Activated CD4-positive, alpha-beta T cell treated with anti-CD3 and anti-CD28 coated beads for 24 hours (primary cell): ENCODE measurements around the gene ZBTB16.

Experiments
- DNase-seq, 2 donors: peaks; one replicate each; pipeline ENCODE4 v3.0.0-alpha.2; 2020; ENCODE audit warnings: low read depth in 2 of 2

Gene ZBTB16

DNA sequence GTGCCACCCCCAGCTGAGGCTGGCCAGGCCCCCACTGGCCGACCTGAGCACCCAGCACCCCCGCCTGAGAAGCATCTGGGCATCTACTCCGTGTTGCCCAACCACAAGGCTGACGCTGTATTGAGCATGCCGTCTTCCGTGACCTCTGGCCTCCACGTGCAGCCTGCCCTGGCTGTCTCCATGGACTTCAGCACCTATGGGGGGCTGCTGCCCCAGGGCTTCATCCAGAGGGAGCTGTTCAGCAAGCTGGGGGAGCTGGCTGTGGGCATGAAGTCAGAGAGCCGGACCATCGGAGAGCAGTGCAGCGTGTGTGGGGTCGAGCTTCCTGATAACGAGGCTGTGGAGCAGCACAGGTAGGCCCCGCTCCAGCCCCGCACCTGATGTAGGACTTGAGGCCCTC lies 4.7 kb downstream of the ZBTB16 start:
- DNase-seq = no peak

DNA sequence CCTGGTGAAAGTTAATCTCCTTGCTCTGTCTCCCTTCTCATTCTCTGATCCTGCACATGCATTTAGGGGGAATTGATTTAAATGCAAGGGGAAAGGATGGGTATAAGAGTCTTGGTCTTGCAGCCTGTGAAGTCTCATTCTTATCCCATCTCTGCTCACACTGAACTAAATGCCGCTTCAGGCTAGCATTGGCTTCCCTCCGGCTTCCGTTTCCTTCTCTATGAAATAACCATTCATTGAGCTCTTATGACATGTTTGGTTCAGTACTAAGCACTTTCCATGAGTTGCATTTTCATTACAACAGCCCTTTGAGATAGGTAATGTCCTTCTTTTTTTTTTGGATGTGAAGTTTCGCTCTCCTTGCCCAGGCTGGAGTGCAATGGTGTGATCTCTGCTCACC lies 5.6 kb downstream of the ZBTB16 start:
- DNase-seq = no peak

DNA sequence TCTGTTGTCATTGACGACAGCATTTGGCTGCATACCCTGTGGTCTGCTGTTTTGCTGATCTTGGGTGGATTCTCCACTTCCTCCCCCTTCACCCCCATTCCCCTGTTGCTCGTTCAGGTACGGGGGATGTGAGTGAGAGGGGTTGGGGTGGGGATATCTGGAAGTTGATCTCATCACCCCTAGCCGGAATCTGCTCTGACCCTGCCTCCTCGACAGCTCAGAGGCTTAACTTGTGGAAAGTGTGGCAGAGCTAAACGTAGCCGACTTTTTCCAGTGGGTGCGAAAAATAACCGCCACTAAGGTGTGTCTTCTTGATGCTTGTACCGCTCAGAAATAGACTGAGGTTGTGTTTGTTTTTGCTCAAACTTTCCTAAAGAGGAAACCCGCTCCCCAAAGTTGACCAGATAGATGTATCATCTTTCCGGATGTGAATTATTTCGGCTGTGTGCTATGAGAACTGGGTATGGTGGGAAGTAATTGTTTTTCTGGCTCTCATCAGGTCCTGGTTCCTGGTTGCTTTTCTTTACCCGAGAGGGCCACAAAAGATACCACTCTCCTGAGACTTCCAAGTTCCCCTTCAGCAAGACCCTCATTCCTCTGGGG lies 6.6 kb downstream of the ZBTB16 start:
- no peak for DNase-seq

DNA sequence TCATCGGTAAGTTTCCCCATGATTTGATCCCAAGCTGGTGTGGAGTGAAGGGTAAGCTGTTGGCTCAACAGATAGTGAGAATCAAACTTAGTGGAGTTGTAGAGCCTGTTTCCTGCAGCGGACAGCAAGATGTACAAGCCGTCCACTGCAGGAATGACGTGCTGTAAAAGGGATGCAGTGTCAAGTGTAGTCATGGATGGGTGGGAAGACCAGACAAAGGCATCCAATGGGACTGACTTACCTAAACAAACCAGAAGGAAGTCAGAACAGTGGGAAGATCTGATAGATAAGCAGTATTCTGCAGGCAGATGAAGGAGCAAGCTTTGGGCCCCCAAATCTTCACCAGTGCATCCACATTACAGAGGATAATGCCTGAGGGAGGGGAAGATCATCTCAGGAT lies 8.8 kb downstream of the ZBTB16 start:
- no peak for DNase-seq

DNA sequence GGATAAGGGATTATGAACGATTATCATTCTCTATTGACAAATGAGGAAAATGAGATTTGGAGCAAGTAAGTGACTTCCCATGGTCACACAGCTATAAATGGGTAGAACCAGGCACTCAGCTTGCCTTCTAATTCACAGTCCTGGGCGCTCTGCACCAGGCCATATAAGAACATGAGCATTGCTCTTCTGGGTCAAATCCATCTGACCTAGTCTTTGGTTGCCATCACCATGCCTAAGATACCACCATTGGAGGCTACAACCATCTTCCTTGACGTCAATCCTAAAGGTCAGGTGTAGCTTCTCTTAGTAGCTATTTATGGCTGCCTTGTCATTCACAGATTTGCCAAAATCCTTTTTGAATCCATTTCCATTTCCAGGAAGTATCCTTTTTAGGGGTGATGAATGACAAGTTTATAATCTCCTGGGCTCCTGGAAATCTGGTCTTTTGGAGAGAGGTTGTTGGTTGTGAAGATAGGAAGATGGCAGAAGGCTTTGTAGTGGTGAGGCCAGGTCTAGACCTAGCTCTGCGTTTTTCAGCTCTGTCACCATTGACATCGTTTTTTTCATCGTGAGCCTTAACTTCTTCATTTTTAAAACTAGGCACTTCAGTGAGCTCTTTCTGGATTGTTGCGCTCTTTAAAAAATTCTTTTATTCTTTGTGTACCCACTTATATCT lies 11.1 kb downstream of the ZBTB16 start:
- DNase-seq = no peak

DNA sequence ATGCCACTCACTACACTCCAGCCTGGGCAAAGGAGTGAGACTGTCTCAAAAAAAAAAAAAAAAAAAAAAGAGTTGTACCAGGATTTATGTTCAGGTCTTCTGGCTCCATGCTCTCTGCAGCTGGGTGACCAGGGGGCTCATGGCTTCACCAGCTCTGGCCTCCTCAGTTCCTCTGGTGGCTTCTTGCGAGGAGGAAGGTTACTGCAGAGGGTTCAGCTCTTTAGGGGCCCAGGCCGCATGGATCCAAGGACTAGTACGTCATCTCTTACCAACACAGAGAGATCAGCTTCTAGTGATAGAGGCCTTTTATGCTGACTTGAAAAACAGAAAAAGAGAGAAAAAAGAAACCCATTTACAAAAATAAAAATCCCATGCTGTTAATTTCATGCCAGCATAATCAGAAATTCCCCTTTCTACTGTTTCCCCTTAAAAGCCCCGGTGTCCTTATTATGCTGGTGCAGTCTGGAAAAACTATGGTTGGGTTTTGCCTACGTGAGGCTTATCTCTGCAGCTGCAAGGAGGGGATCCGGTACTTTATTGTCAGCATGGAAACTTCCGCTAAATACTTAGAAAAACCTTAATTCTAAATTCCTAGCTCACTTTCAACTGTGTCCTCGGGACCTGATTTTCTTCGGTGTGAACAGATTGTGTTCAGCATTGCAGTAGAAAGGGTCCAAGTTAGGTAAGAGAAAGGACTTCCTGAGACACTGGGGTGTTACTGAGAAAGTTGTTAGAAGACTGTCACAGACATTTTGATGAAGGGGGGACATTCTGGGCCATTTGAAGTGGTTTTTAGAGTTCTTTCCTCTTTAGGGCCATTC lies 13.7 kb downstream of the ZBTB16 start:
- no peak for DNase-seq

DNA sequence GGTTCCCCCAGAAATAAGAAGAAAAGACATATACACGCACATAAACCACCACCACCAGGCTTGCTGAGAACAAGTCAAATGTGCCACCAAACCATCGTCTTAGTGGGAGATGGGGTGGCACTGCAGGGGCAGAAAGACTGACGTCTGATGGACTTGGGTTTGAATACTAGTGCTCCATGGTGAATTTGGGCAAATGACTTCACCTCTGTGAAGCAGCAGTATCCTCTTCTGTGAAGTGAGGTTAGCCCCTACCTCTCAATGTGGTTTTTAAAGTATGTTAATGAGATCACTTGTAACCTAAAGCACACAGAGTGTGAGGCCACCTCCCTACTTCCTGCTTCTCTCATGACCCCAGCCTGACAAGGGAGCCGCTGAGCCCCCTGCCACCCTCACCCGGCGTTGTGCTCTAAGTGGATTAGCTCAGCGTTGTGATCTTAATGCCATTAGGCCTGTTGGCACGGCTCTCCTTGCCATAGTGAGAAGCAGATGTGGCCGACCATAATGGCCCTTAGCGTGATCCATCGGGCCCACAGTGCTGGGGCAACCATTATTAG lies 14.4 kb downstream of the ZBTB16 start:
- no peak for DNase-seq

DNA sequence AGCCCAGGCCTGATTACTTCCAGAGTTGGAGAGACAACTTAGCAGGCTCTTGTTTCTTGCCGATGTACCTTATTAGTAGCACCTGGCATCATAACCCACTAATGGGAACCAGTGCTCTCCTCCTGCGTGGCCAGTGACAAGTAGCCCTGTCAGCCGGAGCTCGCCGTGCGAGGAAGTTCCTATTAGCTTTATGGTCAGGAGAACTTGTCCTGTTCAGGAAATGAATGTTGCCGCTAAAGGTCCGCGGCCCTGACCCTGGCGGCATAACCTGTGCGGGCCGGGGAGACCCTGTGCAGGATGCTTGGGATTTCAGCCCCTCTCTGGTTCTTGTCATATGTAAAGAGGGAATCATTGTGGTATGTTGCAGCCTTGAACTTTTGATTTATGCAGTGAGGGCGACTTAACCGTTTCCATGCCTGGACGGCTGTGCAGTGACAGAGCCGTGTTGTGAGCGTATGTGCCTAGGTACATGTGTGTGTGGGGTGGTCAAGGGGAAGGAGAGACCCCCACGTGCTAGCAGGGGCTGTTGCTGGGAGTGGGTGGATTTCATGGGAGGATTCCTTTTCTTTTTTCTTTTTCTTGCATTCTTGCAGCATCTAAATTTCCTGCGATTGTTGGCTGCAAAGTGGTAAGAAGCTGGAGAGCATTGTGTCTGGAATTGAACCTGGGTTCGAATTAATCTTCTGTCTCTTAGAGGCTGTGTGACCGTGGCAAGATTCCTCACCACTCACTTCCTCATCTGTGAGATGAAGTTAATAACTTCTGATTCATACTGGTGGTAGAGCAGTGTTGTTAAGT lies 15.2 kb downstream of the ZBTB16 start:
- no peak for DNase-seq

DNA sequence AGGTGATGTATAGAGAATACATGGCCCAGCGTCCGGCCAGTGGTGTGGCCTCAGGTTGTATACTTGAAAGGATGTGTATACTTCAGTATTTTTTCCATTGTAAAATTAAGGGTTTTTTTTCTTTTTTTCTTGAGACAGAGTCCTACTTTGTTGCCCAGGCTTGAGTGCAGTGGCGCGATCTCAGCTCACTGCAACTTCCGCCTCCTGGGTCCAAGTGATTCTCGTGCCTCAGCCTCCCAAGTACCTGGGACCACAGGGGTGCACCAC lies 15.8 kb downstream of the ZBTB16 start:
- no peak for DNase-seq

DNA sequence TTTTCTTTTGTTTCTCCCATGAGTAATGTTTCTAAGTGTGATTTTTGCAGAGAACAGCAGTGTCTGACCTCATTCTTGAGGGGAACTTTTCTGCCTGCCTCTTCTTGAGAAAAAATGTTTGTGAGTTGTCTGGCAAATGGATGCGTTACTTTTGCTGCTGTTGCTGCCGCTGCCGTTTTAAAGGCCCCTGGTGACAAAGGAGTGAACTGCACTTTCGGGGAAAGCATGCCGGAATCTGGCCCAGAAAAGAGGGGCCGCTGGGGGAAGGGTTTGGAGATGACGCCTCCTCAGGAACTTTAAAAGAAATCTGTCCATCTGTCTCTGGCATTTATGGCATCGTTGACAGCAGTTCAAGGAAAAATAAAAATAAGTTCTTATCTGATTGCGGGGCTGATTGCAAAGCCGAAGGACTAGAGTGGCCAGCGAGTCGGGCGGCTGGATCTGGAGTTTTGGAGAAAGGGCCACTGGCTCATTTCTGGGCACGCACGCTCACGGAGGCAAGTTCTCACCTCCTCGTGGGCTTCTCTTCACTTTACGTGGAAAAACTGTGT lies 16.5 kb downstream of the ZBTB16 start:
- peak; percentile 19 to 27 for DNase-seq

DNA sequence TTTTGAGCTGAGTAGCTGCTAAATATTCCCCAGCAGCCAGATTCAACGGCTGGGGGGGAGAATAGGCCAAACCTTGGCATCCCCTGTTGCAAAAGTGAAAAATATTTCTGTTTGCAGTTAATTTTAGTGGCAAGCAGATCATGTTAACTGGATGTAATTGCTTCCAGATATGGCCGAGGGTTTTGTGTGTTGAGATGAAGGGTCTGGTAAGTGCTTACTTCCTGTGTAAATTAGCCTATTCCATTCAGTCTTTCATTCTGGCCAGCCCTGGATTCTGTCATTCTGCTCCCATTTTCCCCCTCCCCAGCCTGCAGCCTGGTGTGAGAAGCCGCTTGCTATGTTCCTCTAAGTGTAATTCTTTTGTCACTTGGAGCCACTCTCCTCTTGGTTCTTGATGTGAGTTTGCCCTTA lies 17.4 kb downstream of the ZBTB16 start:
- DNase-seq = no peak

DNA sequence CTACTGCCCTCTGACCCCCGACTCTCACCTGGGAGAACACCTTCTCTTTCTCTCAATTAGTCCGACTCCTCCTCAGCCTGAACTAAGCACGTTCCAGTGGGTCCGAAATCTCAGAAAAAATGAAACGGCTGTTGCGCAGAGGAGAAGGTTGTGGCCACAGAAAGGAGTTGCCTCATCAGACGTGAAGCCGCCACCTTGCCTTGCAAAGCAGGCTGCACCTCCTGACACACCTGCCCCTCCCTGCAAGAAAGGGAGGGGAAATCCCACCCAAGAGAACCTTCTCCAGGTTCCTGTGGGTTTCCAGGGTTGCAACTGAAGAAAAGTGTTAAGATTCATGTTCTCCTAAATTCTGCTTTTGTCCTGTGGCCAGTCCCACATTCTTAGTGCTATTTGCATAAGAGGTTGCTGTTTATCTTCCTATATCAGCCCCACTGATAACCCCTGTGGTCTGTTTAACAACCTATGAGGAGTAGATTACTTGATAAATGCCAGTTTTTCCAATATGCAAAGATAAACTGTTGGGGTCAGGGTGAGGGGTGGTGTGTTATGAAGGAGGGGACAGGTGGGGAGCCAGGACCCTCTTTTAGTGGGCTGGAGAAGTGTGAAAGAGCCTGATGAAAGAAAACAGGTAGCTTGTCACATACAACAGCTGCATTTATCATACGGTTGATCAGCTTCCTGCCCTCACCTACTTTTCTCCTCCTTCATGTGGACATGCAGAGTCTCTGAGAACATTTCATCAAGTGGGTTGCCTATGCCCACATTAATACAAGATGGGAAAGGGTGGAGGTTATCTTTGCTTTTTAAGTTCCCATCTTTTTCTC lies 18.2 kb downstream of the ZBTB16 start:
- DNase-seq = no peak

DNA sequence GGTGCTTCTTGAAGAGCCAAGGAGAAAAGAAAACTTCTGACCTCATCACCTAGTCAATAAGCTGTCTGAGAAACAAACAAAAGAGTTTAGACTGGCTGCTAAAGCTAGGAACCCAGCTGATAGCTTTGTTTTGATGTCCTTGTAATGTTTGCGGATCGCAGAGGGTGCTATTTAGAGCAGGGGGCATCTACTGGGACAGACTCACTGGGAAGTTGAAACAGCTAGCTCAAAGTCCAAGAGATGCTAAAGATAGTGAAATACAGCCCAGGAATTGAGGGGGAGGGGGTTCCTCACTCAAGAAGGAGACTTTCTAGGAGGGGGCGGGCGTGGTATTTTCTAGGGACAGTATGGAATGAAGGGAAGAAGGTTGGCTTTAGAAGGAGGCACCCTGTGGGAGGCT lies 18.9 kb downstream of the ZBTB16 start:
- DNase-seq = no peak

DNA sequence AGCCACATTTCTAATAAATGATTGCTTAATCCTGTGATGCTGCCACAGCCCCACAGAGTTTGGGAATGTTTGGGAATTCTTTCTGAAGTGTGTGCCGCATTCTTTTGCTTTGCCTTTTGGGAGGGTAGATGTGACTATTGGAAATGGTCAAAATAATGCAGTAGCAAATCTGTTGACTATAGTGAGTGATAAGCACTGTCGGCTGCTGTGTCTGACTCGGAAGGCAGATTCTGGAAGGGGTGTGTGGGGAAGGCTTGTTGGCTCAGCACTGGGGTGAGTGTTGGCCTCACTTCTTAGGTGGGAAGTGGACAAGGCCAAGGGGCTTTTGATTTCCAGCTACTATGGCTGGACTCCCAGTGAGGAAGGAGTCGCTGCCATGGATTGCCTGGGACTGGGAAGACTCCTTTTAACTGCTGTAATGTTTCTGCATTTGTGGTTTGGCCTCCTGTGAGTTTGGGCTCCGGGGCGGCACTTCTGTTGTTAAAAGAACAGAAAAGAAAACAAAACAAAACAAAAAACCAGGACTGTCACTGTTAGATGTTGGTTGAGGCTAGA lies 20.1 kb downstream of the ZBTB16 start:
- DNase-seq = no peak

DNA sequence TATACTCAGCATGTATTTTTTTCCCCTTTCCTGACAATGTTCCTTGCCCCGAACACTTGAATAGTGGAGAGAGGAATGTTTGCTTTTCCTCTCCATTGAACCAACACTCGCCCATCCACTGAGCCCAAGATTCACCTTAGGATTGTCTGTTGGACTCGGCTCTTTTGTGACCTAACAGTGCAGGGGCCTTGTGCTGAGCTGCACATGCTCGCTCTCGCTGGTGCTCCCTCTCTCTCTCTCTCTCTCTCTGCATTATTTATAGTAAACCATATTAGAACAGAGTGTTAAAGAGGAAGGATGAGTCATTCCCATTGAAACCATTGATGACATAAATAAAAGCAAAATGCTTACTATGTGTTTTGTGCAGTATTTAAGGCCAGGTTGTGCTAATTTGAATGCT lies 20.7 kb downstream of the ZBTB16 start:
- DNase-seq = no peak

DNA sequence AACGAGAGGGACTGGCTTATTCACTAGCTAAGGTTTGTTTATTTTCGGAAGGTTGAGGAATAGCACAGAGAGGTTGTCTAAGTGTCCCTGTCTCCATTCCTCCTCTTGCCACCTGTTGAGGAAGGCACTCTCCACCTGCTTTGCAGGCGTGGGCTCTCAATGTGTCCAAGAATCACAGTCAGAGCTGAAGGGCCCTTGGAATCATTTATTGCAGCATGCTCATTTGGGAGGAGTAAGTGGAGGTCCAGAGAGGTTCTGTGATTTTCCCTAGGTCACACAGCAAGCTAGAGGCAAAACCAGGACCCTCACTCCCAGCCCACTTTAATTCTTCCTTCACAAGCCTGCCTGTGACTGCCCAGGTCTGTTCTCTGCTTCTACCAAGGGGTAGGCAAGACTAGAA lies 21.3 kb downstream of the ZBTB16 start:
- DNase-seq = no peak

DNA sequence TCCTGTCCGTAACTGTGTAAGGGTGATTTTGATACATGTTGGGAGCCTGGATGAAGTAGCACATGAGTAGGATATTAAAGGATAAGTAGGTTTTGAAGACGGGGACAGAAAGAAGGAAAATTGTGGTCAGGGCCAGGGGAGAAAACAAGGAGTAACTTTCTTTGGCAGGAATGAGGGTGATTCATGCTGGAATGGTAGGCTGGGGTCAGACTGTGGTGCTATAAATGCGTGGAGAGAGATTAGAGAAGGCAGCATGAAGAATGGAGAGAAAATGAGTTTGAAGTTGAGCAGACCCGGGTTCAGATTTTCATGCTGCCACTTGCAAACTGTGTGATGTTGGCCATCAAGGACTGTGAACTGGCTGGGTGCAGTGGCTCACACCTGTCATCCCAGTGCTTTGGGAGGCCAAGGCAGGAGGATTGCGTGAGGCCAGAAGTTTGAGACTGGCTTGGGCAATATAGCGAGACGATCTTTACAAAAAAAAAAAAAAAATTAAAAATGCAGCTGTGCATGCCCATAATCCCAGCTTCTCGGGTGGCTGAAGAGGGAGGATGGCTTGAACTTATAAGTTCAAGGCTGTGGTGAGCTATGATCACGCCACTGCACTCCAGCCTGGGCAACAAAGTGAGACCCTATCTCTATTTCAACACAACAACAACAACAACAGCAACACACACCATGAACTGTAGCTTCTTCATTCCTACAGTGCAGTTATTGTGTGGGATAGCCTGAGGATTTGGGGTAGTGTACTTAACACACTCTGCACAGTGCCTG lies 22.3 kb downstream of the ZBTB16 start:
- no peak for DNase-seq

DNA sequence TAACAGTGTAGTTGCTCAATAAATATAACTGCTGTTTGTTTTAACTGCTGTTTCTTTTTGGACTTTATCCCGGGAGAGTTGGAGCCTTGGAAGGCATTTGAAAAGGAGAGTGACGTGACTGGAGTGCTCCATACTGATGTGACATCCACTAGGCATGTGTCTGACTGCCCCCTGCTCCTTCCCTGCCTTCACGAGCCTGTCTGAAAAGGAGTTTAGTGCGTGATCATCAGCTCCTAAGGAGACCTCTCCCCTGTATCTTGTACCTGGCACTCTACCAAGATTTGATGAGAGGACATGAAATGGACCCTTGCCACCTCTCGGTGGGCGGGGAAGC lies 22.9 kb downstream of the ZBTB16 start:
- no peak for DNase-seq

DNA sequence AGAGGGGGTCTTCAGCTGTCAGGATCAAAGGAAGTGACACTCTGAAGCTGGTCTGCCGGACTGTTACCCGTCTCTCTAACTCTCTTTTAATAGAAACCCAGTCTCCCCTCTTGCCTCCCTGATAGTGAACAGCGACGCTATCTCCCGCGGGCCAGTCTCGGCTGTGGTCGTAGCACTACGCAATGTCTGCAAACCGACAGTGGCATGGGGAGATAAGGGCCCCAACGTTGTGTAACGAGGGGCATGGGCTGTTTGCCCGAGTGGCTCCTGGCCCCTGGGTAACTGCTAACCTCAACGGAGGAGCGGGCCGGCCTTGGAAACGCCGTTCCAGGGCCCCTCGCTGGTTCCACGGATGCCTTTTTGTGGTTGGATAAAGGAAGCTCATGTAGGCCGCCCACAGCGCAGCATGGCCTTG lies 23.3 kb downstream of the ZBTB16 start:
- DNase-seq = no peak
